Motor neuron (in vitro differentiated cells): ENCODE results near the gene SAMHD1. TPM values are rescaled to one million over a fixed set of nuclear protein-coding genes. Genes with fewer than 3 reads are reported as not detected.
"Not testable (repeated sequence)": the region's sequence is repeated elsewhere in the genome, so short reads cannot be mapped to it uniquely, and the experiment has no call there.

Experiments used
- ATAC-seq, 8 experiments: fragments of 200-7000 bp; cut with Tn5 transposase; replicated peaks in 6 of 8; 2 replicates each; pipeline ENCODE4 v1.8.0; 2021; ENCODE audit warnings: mild to moderate bottlenecking in 8 of 8, moderate library complexity in 8 of 8
- H3K27ac ChIP-seq, 2 donors: fragments of 250-450 bp; sonication (Bioruptor Pico); 2 replicates each; pipeline ENCODE4 v1.9.0; 2021; ENCODE audit warnings: antibody characterized with exemption in 2 of 2, mild to moderate bottlenecking in 2 of 2, moderate library complexity in 1 of 2
- H3K4me1 ChIP-seq, 2 donors: fragments of 250-450 bp; sonication (Bioruptor Pico); replicated peaks in 1 of 2; 2 replicates each; pipeline ENCODE4 v1.6.1; 2021; ENCODE audit warnings: antibody characterized with exemption in 2 of 2, mild to moderate bottlenecking in 2 of 2, moderate library complexity in 1 of 2
- H3K4me3 ChIP-seq, 5 donors: fragments of 250-450 bp; sonication (Bioruptor Pico); 2 replicates each; pipeline ENCODE4 v1.9.0; 2021; ENCODE audit warnings: antibody characterized with exemption in 5 of 5, mild to moderate bottlenecking in 5 of 5, moderate library complexity in 4 of 5
- WGBS, 10 experiments: fragments of 450-650 bp; shearing (Covaris generic); methylation state at CpG; one replicate each; pipeline ENCODE4 v1.0.0; 2022; 5-methylcytosine and 5-hydroxymethylcytosine counted together
- in situ Hi-C, 9 experiments: fragments of 400-800 bp; cut with MboI; loops; one replicate each; pipeline ENCODE4 v1.15.0; 2021; ENCODE audit warnings: low sequenced_read_pairs in 9 of 9, low pct_unique_long_range_greater_than_20kb in 2 of 9; ENCODE audit not compliant: unreplicated experiment in 9 of 9
- total RNA-seq, 8 experiments: library from RNA; unstranded; fragments of 300-600 nt; gene quantifications; 2 replicates each; pipeline versions ENCODE4 v1.2.3 to v1.2.4, GENCODE V29; 2022

SAMHD1 gene
- total RNA-seq: 10 to 100 TPM in 3 of 8 experiments, 1 to 10 TPM in 5; 5.9 to 51.8 (median 9.5) TPM

- 0 to 8% (median 0%) methylated on average over 2 to 21 of the region's 66 CpGs; no CpG with 5 or more reads in 6 of the 10 experiments for WGBS, 10 experiments
- in situ Hi-C loops: no loop called here
- ATAC-seq: peak; percentile 89 to 98 (median 96)
- Histone ChIP-seq H3K4me3 (peak within 1 kb of the TSS; percentile 58 to 92 (median 69)), H3K27ac (peak within 1 kb of the TSS in 1 of 2 donors; percentile 26), H3K4me1 (peaks cover 0 to 4% of the 10 kb centered on the region in 2 donors)
These were observed at the start of gene SAMHD1 for GRCh38 chr20:36951198-36951978. Gene SAMHD1 (minus strand): TSS chr20:36951708. CDS start chr20:36951643, 65 bp downstream.

DNA sequence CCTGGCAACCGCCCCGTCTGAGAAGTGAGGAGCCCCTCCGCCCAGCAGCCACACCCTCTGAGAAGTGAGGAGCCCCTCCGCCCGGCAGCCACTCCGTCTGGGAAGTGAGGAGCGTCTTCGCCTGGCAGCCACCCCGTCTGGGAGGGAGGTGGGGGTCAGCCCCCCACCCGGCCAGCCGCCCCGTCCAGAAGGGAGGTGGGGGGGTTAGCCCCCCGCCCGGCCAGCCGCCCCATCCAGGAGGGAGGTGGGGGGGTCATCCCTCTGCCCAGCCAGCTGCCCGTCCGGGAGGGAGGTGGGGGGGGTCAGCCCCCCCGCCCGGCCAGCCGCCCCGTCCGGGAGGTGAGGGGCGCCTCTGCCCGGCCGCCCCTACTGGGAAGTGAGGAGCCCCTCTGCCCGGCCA, 48.7 kb upstream of the SAMHD1 start:
- ATAC-seq, in situ Hi-C loops: not testable (repeated sequence)
- WGBS, 10 experiments: no CpG with 5 or more reads among the region's 26 CpGs

DNA sequence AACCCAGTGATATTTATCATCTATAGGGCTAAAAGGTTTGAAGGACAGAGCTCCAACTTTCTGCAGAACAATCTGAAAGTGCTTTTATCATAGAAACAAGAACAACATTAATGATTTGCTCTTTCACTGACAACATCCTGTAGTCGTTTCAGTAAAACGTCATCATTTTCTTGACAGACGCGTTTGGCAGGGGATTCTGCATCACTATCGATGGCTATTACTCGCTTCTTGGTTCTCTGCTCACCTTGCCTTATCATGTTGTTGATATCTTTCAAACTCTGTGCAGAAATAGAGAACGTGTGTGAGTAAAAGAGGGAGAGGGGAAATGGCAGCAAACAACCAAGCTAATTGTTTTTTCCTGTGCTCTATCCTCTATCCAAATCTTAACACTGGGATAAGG, 47.1 kb upstream of the SAMHD1 start:
- WGBS, 10 experiments: 86 to 100% (median 97%) methylated on average over 1 to 7 of the region's 7 CpGs
- no peak overlapping the region for H3K4me3 ChIP-seq
- no peaks in the 10 kb centered on the region for H3K4me1 ChIP-seq
- H3K27ac ChIP-seq: no peak overlapping the region
- in situ Hi-C loops: no loop called here
- ATAC-seq: no peak

More for the DNA sequence above, 48.7 kb upstream of the SAMHD1 start:
- H3K4me1 ChIP-seq, H3K27ac ChIP-seq, H3K4me3 ChIP-seq: not testable (repeated sequence)

DNA sequence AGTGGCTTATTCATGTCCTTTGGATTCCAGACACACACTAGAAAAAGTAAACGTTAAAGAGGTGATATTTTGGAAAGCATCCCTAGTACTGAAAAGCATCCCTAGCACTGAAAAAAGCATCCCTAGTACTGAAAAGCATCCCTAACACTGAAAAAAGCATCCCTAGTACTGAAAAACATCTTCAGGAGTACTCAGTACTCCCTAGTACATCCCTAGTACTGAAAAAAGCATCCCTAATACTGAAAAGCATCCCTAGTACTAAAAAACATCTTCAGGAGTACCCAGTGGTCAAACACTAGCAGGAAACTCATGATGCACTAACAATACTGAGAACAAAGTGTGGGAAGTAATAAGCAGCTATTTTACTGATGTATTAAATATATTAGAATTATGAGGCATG, 45.6 kb upstream of the SAMHD1 start:
- no peaks in the 10 kb centered on the region for H3K4me1 ChIP-seq
- in situ Hi-C loops: no loop called here
- no peak overlapping the region for H3K27ac ChIP-seq
- no peak for ATAC-seq
- 17 to 100% (median 49%) methylated on average over 1 of the region's 1 CpG; no CpG with 5 or more reads in 4 of the 10 experiments for WGBS, 10 experiments
- H3K4me3 ChIP-seq: no peak overlapping the region

GRCh38 chr20:36994221-36994620, 42.7 kb upstream of the SAMHD1 start:
- H3K27ac ChIP-seq, in situ Hi-C loops, H3K4me1 ChIP-seq, ATAC-seq, H3K4me3 ChIP-seq: not testable (repeated sequence)
- 90 to 100% (median 94%) methylated on average over 1 to 4 of the region's 4 CpGs; no CpG with 5 or more reads in 2 of the 10 experiments for WGBS, 10 experiments

- Histone ChIP-seq H3K4me1 (no peaks in the 10 kb centered on the region), H3K27ac (no peak overlapping the region), H3K4me3 (no peak overlapping the region)
- in situ Hi-C loops: no loop called here
- WGBS, 10 experiments: 67 to 100% (median 100%) methylated on average over 1 to 4 of the region's 4 CpGs; no CpG with 5 or more reads in 1 of the 10 experiments
- ATAC-seq: no peak
These were observed 41.4 kb upstream of the SAMHD1 start for GRCh38 chr20:36992802-36993334.

DNA sequence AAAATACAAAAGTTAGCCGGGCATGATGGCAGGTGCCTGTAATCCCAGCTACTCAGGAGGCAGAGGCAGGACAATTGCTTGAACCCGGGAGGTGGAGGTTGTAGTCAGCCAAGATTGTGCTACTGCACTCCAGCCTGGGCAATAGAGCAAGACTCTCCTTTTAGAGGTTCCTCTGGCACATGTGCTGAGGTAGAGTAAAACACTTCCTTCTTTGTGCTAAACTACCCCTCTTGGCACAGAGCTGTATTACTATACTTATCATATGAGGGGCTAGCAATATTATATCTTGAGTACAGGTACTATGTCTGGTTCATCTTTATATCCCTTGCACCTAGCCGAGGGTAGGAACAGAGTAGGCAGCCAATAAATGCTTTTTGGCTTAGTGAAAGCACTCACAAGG, 40.2 kb upstream of the SAMHD1 start:
- WGBS, 10 experiments: 75 to 100% (median 100%) methylated on average over 1 to 2 of the region's 3 CpGs; no CpG with 5 or more reads in 1 of the 10 experiments
- Histone ChIP-seq H3K4me1 (no peaks in the 10 kb centered on the region), H3K4me3 (no peak overlapping the region), H3K27ac (no peak overlapping the region)
- ATAC-seq: no peak
- in situ Hi-C loops: no loop called here

- in situ Hi-C loops: no loop called here
- no peak for ATAC-seq
- Histone ChIP-seq H3K4me1 (no peaks in the 10 kb centered on the region), H3K27ac (no peak overlapping the region), H3K4me3 (no peak overlapping the region)
- 64 to 100% (median 83%) methylated on average over 2 to 4 of the region's 6 CpGs; no CpG with 5 or more reads in 1 of the 10 experiments for WGBS, 10 experiments
These were observed 38.3 kb upstream of the SAMHD1 start for GRCh38 chr20:36989797-36990196.

DNA sequence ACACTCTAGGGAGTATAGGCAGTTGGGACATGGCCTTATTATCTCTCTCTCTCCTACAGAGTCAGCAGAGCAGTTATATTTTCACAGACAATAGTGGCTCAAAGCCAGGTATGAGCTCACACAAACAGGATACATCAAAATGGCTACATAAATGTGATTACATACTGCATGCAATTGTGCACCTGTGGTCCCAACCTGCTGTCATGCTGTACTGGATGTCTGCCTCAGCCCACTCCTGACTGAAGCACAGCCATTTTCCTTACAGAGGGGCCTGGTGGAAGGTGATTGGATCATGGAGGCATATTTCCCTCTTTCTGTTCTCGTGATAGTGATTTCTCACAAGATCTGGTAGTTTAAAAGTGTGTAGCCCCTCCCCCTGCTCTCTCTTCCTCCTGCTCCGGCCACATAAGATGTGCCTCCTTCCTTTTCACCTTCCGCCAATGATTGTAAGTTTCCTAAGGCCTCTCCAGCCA, 37.0 kb upstream of the SAMHD1 start:
- ATAC-seq: no peak
- in situ Hi-C loops: no loop called here
- 56 to 100% (median 86%) methylated on average over 1 to 3 of the region's 3 CpGs; no CpG with 5 or more reads in 3 of the 10 experiments for WGBS, 10 experiments
- Histone ChIP-seq H3K4me1 (no peaks in the 10 kb centered on the region), H3K4me3 (no peak overlapping the region), H3K27ac (no peak overlapping the region)

DNA sequence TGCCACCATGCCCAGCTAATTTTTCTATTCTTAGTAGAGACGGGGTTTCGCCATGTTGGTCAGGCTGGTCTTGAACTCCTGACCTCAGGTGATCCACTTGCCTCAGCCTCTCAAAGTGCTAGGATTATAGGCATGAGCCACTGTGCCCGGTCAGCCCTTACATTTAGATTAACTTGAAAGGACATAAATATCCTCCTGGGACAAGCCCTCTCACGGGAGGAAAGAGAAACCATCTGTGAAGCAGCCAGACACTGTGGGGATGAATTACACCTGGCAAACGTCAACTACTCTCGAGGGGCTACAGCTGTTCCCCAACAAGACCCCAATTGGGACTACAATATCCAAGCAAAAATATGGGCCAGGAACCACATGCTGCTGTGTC, 32.7 kb upstream of the SAMHD1 start:
- no peak overlapping the region for H3K4me3 ChIP-seq
- no peaks in the 10 kb centered on the region for H3K4me1 ChIP-seq
- 0 to 100% (median 70%) methylated on average over 1 to 4 of the region's 6 CpGs; no CpG with 5 or more reads in 3 of the 10 experiments for WGBS, 10 experiments
- no peak overlapping the region for H3K27ac ChIP-seq
- in situ Hi-C loops: no loop called here
- ATAC-seq: no peak

DNA sequence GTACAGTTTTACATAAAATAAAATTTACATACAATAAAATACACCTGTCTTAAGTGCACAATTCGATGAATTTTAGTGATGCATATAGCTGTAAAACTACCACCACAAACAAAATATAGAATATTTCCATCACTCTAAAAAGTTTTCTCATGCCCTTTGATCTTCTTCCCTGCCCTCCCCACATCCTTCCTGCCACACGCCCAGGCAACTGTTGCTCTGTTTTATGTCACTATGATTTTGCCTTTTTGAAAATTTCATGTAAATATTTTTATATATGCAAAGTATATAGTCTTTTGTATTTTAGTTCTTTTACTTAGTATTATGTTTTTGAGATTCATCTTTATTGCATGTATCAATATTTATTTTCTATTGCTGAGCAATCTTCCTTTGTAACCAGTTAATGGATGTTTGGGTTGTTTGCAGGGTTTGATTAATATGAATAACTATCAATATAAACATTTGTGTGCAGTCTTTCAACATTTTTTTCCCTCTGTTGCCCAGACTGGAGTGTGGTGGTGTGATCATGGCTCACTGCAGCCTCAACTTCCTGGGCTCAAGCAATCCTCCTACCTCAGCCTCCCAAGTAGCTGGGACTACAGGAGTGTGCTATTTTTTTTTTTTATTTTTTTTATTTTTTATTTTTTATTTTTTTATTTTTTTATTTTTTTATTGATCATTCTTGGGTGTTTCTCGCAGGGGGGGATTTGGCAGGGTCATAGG, 23.8 kb upstream of the SAMHD1 start:
- peak in 1 of 8 experiments; percentile 56 for ATAC-seq
- Histone ChIP-seq H3K4me1 (no peaks in the 10 kb centered on the region), H3K27ac (no peak overlapping the region), H3K4me3 (no peak overlapping the region)
- in situ Hi-C loops: no loop called here
- WGBS, 10 experiments: 0 to 90% (median 71%) methylated on average over 1 to 3 of the region's 3 CpGs

- ATAC-seq: peak in 1 of 8 experiments; percentile 19
- 17 to 100% (median 93%) methylated on average over 1 to 3 of the region's 3 CpGs; no CpG with 5 or more reads in 2 of the 10 experiments for WGBS, 10 experiments
- Histone ChIP-seq H3K4me1 (no peaks in the 10 kb centered on the region), H3K27ac (no peak overlapping the region), H3K4me3 (no peak overlapping the region)
- in situ Hi-C loops: no loop called here
These were observed 23.2 kb upstream of the SAMHD1 start for GRCh38 chr20:36974660-36975059.

DNA sequence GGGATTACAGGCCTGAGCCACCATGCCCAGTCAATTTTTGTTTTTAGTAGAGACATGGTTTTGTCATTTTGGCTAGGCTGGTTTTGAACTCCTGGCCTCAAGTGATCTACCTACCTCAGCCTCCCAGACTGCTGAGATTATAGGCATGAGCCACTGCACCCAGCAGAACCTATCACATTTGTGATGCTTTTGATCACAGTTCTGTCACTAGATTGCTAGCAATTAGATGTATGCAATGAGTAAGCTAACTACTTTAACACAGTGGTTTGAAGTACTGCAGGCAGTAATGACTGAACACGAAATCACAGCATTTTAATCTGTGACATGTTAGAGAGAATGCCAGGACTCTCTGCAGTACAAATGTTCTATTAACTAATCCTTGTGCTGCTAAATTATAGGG, 19.6 kb upstream of the SAMHD1 start:
- in situ Hi-C loops: no loop called here
- whole genome bisulfite sequencing, 10 experiments: 14 to 100% (median 71%) methylated on average over 1 of the region's 1 CpG; no CpG with 5 or more reads in 4 of the 10 experiments
- ATAC-seq: no peak
- no peak overlapping the region for H3K27ac ChIP-seq
- no peak overlapping the region for H3K4me3 ChIP-seq
- H3K4me1 ChIP-seq: no peaks in the 10 kb centered on the region
